KOPT-K1 (cell line): ENCODE measurements around the gene MFSD2B.
"Not testable (repeated sequence)": the region's sequence is repeated elsewhere in the genome, so short reads cannot be mapped to it uniquely, and the experiment has no call there.

Experiments
- H3K27ac ChIP-seq: fragments of 200-600 bp; sonication (generic); 2 replicates; pipeline ENCODE4 v1.5.1; 2016; ENCODE audit warnings: antibody characterized with exemption, mild to moderate bottlenecking, low read depth, low read length; ENCODE audit not compliant: poor library complexity, severe bottlenecking
- H3K36me3 ChIP-seq: fragments of 200-600 bp; sonication (generic); 2 replicates; pipeline ENCODE4 v1.5.1; 2017; ENCODE audit warnings: antibody characterized with exemption, mild to moderate bottlenecking, low read length, moderate library complexity; ENCODE audit not compliant: insufficient read depth
- H3K9me3 ChIP-seq: fragments of 200-600 bp; sonication (generic); 2 replicates; pipeline ENCODE4 v1.5.1; 2017; ENCODE audit warnings: antibody characterized with exemption, low read length, mild to moderate bottlenecking; ENCODE audit not compliant: insufficient read depth, poor library complexity, severe bottlenecking

Gene MFSD2B

GRCh38 chr2:24009680-24010476 lies at the start of gene MFSD2B:
MFSD2B (plus strand) TSS chr2:24010085; CDS start chr2:24010097, 12 bp downstream.
- no peak within 1 kb of the TSS for H3K27ac ChIP-seq
- H3K9me3 ChIP-seq = no peaks in the 10 kb centered on the region
- H3K36me3 ChIP-seq = no peaks in the 10 kb centered on the region

GRCh38 chr2:23967846-23968245 lies 42.0 kb upstream of the MFSD2B start:
- Histone ChIP-seq H3K9me3 (no peaks in the 10 kb centered on the region), H3K36me3 (peaks cover 8% of the 10 kb centered on the region; the same call in 1 of the 2 replicates), H3K27ac (no peak overlapping the region)

GRCh38 chr2:23976883-23977282 lies 33.0 kb upstream of the MFSD2B start:
- peaks cover 22% of the 10 kb centered on the region for H3K36me3 ChIP-seq
- no peaks in the 10 kb centered on the region for H3K9me3 ChIP-seq
- no peak overlapping the region for H3K27ac ChIP-seq

- Histone ChIP-seq H3K27ac (no peak overlapping the region), H3K36me3 (peaks cover 19% of the 10 kb centered on the region), H3K9me3 (no peaks in the 10 kb centered on the region)
Observed at GRCh38 chr2:23988371-23988770, 21.5 kb upstream of the MFSD2B start.

- H3K36me3 ChIP-seq = peaks cover 4% of the 10 kb centered on the region
- H3K9me3 ChIP-seq = no peaks in the 10 kb centered on the region
- H3K27ac ChIP-seq = no peak overlapping the region
Observed at GRCh38 chr2:23992931-23993330, 17.0 kb upstream of the MFSD2B start.

GRCh38 chr2:23993736-23994269 lies 16.1 kb upstream of the MFSD2B start:
- peaks cover 11% of the 10 kb centered on the region for H3K36me3 ChIP-seq
- no peaks in the 10 kb centered on the region for H3K9me3 ChIP-seq
- no peak overlapping the region for H3K27ac ChIP-seq

GRCh38 chr2:23994567-23994966 lies 15.3 kb upstream of the MFSD2B start:
- Histone ChIP-seq H3K9me3 (no peaks in the 10 kb centered on the region), H3K36me3 (peaks cover 14% of the 10 kb centered on the region), H3K27ac (no peak overlapping the region)

GRCh38 chr2:24007693-24008092 lies 2.2 kb upstream of the MFSD2B start:
- Histone ChIP-seq H3K36me3 (no peaks in the 10 kb centered on the region), H3K9me3 (no peaks in the 10 kb centered on the region), H3K27ac (no peak overlapping the region)

GRCh38 chr2:24008672-24009366 lies 1.1 kb upstream of the MFSD2B start:
- H3K27ac ChIP-seq = no peak overlapping the region
- no peaks in the 10 kb centered on the region for H3K36me3 ChIP-seq
- no peaks in the 10 kb centered on the region for H3K9me3 ChIP-seq

- Histone ChIP-seq H3K9me3 (no peaks in the 10 kb centered on the region), H3K36me3 (no peaks in the 10 kb centered on the region), H3K27ac (no peak overlapping the region)
Observed at GRCh38 chr2:24009367-24009679, 562 bp upstream of the MFSD2B start.

GRCh38 chr2:24010477-24011249 lies 778 bp downstream of the MFSD2B start:
- Histone ChIP-seq H3K36me3 (no peaks in the 10 kb centered on the region), H3K9me3 (no peaks in the 10 kb centered on the region), H3K27ac (no peak overlapping the region)

GRCh38 chr2:24011250-24012104 lies 1.6 kb downstream of the MFSD2B start:
- no peak overlapping the region for H3K27ac ChIP-seq
- no peaks in the 10 kb centered on the region for H3K9me3 ChIP-seq
- H3K36me3 ChIP-seq = no peaks in the 10 kb centered on the region

- Histone ChIP-seq H3K9me3 (no peaks in the 10 kb centered on the region), H3K36me3 (no peaks in the 10 kb centered on the region), H3K27ac (no peak overlapping the region)
Observed at GRCh38 chr2:24012521-24013188, 2.8 kb downstream of the MFSD2B start.

GRCh38 chr2:24014902-24015301 lies 5.0 kb downstream of the MFSD2B start:
- H3K36me3 ChIP-seq, H3K9me3 ChIP-seq, H3K27ac ChIP-seq: not testable (repeated sequence)
